Hepatocyte (in vitro differentiated cells): ENCODE measurements around the gene EPHA1. TPM values are rescaled to one million over a fixed set of nuclear protein-coding genes. Genes with fewer than 3 reads are reported as not detected.
"Not testable (repeated sequence)": the region's sequence is repeated elsewhere in the genome, so short reads cannot be mapped to it uniquely, and the experiment has no call there.

Experiments used
- DNase-seq: peaks from one replicate; pipeline ENCODE4 v3.0.0-alpha.2; 2016; ENCODE audit warnings: low spot score
- H2AFZ ChIP-seq: fragments of 200-600 bp; sonication (generic); 2 replicates; pipeline ENCODE4 v1.6.0; 2016; ENCODE audit warnings: antibody characterized with exemption, mild to moderate bottlenecking
- H3K27ac ChIP-seq: fragments of 200-600 bp; sonication (generic); 2 replicates; pipeline ENCODE4 v1.5.1; 2016; ENCODE audit warnings: mild to moderate bottlenecking
- H3K27me3 ChIP-seq: fragments of 200-600 bp; sonication (generic); 2 replicates; pipeline ENCODE4 v1.6.1; 2016
- H3K36me3 ChIP-seq: fragments of 200-600 bp; sonication (generic); replicated peaks from 2 replicates; pipeline ENCODE4 v1.5.1; 2016; ENCODE audit warnings: low read depth; ENCODE audit not compliant: insufficient read depth
- H3K4me1 ChIP-seq: fragments of 200-600 bp; sonication (generic); 2 replicates; pipeline ENCODE4 v1.5.1; 2016; ENCODE audit warnings: mild to moderate bottlenecking, moderate library complexity; ENCODE audit not compliant: insufficient read depth
- H3K4me2 ChIP-seq: fragments of 200-600 bp; sonication (generic); 2 replicates; pipeline ENCODE4 v1.6.0; 2016
- H3K4me3 ChIP-seq: fragments of 200-600 bp; sonication (generic); 2 replicates; pipeline ENCODE4 v1.5.1; 2016; ENCODE audit warnings: mild to moderate bottlenecking
- H3K79me2 ChIP-seq: fragments of 200-600 bp; sonication (generic); 2 replicates; pipeline ENCODE4 v1.6.0; 2017; ENCODE audit warnings: mild to moderate bottlenecking
- H3K9me2 ChIP-seq: fragments of 200-600 bp; sonication (generic); replicated peaks from 2 replicates; pipeline ENCODE4 v1.6.0; 2017; ENCODE audit warnings: mild to moderate bottlenecking; ENCODE audit not compliant: insufficient read depth
- H3K9me3 ChIP-seq: fragments of 200-600 bp; sonication (generic); 2 replicates; pipeline ENCODE4 v1.5.1; 2016; ENCODE audit warnings: low read depth, mild to moderate bottlenecking
- H4K20me1 ChIP-seq: fragments of 200-600 bp; sonication (generic); 2 replicates; pipeline ENCODE4 v1.6.0; 2016; ENCODE audit warnings: mild to moderate bottlenecking; ENCODE audit not compliant: insufficient read depth, poor library complexity, severe bottlenecking
- CTCF ChIP-seq: fragments of 200-600 bp; sonication (generic); IDR thresholded peaks from 2 replicates; pipeline ENCODE4 v1.5.1; 2016; ENCODE audit warnings: antibody characterized with exemption, mild to moderate bottlenecking; ENCODE audit not compliant: poor library complexity
- EZH2 ChIP-seq: fragments of 200-600 bp; sonication (generic); IDR thresholded peaks from 2 replicates; pipeline ENCODE4 v1.6.1; 2016; ENCODE audit warnings: antibody characterized with exemption, mild to moderate bottlenecking, borderline replicate concordance
- EZH2phosphoT487 ChIP-seq: fragments of 200-600 bp; sonication (generic); IDR thresholded peaks from one replicate; pipeline ENCODE4 v1.6.1; 2018; ENCODE audit warnings: antibody characterized with exemption, mild to moderate bottlenecking, low read depth, moderate library complexity; ENCODE audit not compliant: unreplicated experiment, severe bottlenecking
- WGBS: methylation state at CpG from one replicate; pipeline ENCODE4 v1.1.6; 2016; ENCODE audit warnings: low lambda C conversion rate; ENCODE audit errors: missing lambda C conversion rate; 5-methylcytosine and 5-hydroxymethylcytosine counted together
- polyA plus RNA-seq: library from polyadenylated mRNA; unstranded; fragments of >200 nt; fragmentation: Nextera tagmentation; extraction: Ambion mirVana; gene quantifications from 2 replicates; pipeline ENCODE4 v1.2.1, GENCODE V29; 2016
- total RNA-seq: library from RNA; depleted of rRNA; stranded (reverse); fragments of >200 nt; gene quantifications from 2 replicates; pipeline ENCODE4 v1.2.3, GENCODE V29; 2014

The EPHA1 gene
- total and polyA plus RNA-seq, 2 experiments from 2014 or later: 34.2 to 42.9 TPM

DNA sequence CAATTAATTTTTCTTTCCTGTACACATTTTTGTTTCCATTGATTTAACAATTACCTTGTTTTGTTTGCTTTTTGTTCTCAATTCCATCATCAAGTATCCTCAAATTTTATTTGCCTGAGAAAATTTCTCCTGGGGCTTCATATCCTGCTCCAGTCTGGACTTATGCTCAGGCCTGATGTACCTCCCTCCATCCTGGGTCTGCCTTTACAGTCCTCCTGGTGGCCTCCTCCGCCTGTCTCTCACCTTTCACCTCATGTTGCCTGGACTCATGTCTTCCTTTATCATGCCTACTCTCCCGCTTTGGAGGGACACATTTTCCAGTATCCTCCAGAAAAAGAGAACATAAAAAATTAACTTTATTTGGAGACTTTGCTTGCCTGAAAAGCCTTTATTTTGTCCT, 22.5 kb upstream of the EPHA1 start:
- Histone ChIP-seq H4K20me1 (no peaks in the 10 kb centered on the region), H3K4me1 (no peaks in the 10 kb centered on the region), H3K9me2 (no peaks in the 10 kb centered on the region), H3K27me3 (no peaks in the 10 kb centered on the region), H2AFZ (no peak overlapping the region), H3K79me2 (no peaks in the 10 kb centered on the region), H3K4me2 (no peak overlapping the region), H3K27ac (no peak overlapping the region), H3K9me3 (no peaks in the 10 kb centered on the region), H3K36me3 (no peaks in the 10 kb centered on the region), H3K4me3 (no peak overlapping the region)
- no peak for DNase-seq
- 76% methylated on average over 2 of the region's 2 CpGs for WGBS
- TF ChIP-seq EZH2: no peak
- TF ChIP-seq CTCF: no peak
- no peak for TF ChIP-seq EZH2phosphoT487

DNA sequence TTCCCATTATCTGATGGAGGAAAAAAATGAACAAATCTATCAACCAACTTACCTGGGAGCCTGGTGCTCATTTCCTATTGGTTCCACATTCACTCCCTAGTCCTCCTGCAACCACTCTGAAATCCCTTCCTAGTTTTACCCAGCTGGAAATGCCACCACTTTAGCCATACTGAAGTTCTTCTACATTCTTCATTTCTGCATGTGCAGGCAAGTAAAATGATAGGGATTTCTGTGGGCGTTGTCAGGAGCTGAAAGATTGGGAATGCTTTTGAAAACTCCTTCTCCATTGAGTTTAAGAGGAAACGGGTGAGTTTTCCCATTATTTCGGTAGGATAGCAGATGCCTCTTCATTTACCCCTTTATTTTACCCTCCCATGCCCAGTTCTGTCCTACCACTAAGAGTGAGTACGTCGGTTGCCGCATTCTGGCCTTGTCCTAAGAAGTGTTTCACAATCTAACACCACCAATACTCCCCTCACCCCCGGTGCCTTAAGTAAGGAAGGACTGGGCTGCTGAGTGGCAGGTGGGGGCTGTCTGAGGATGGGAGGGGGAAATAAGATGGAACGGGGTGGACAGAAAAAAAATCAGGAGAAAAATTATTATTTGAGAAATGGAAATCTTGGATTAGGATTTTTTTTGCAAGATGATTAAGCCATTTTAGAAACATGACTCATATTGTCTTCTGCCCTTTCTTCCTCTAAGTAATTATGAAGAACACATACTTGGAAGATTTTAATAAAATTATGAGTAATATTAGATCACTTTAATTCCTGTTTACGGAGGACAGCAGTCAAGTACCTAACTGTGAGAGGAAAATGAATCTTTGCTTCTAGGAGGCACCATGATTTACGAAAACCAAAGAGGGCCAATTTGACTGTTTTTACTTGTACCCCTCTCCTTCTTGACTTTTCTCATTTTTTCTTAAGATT, 21.4 kb upstream of the EPHA1 start:
- DNase-seq: no peak
- no peak overlapping the region for H3K4me2 ChIP-seq
- no peak overlapping the region for H2AFZ ChIP-seq
- no peaks in the 10 kb centered on the region for H3K79me2 ChIP-seq
- 90% methylated on average over 10 of the region's 10 CpGs for WGBS
- TF ChIP-seq CTCF (no peak), EZH2phosphoT487 (no peak), EZH2 (no peak)
- no peaks in the 10 kb centered on the region for H3K36me3 ChIP-seq
- H3K4me3 ChIP-seq: no peak overlapping the region
- H3K9me3 ChIP-seq: no peaks in the 10 kb centered on the region
- no peak overlapping the region for H3K27ac ChIP-seq
- H3K27me3 ChIP-seq: no peaks in the 10 kb centered on the region
- H3K4me1 ChIP-seq: no peaks in the 10 kb centered on the region
- H3K9me2 ChIP-seq: no peaks in the 10 kb centered on the region
- H4K20me1 ChIP-seq: no peaks in the 10 kb centered on the region

GRCh38 chr7:143426479-143427142, 18.0 kb upstream of the EPHA1 start:
- WGBS: 89% methylated on average over 2 of the region's 2 CpGs
- Histone ChIP-seq H4K20me1 (no peaks in the 10 kb centered on the region), H3K9me2 (no peaks in the 10 kb centered on the region), H3K36me3 (no peaks in the 10 kb centered on the region), H3K4me1 (no peaks in the 10 kb centered on the region), H3K79me2 (no peaks in the 10 kb centered on the region), H3K4me3 (no peak overlapping the region), H3K9me3 (no peaks in the 10 kb centered on the region), H2AFZ (no peak overlapping the region), H3K27me3 (no peaks in the 10 kb centered on the region), H3K4me2 (no peak overlapping the region), H3K27ac (no peak overlapping the region)
- no peak for DNase-seq
- TF ChIP-seq CTCF: no peak
- TF ChIP-seq EZH2: no peak
- no peak for TF ChIP-seq EZH2phosphoT487

DNA sequence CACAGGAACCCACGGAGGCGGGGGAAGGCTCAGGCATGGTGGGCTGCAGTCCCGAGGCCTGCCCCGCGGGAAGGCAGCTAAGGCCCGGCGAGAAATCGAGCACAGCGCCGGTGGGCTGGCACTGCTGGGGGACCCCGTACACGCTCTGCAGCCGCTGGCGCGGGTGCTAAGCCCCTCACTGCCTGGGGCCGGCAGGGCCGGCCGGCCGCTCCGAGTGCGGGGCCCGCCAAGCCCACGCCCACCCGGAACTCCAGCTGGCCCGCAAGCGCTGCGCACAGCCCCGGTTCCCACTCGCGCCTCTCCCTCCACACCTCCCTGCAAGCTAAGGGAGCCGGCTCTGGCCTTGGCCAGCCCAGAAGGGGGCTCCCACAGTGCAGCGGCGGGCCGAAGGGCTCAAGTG, 15.8 kb upstream of the EPHA1 start:
- DNase-seq, H3K9me3 ChIP-seq, H3K27me3 ChIP-seq, H4K20me1 ChIP-seq, H3K79me2 ChIP-seq, H3K27ac ChIP-seq, H3K9me2 ChIP-seq, H3K4me1 ChIP-seq, H3K4me3 ChIP-seq, H2AFZ ChIP-seq, H3K4me2 ChIP-seq, H3K36me3 ChIP-seq: not testable (repeated sequence)
- WGBS: 97% methylated on average over 22 of the region's 34 CpGs
